OCI-LY1 (cell line): ENCODE measurements around the gene DNM2.
A peak's percentile ranks its signal among the peaks of the same experiment; 100 is the strongest.
"Not testable (repeated sequence)": the region's sequence is repeated elsewhere in the genome, so short reads cannot be mapped to it uniquely, and the experiment has no call there.

Experiments used
- H2AFZ ChIP-seq: fragments of 200-600 bp; sonication (generic), shearing (Covaris generic); 2 replicates; pipeline ENCODE4 v1.6.0; 2014; ENCODE audit warnings: antibody characterized with exemption, mild to moderate bottlenecking, low read length
- H3F3A ChIP-seq: fragments of 200-600 bp; sonication (generic), shearing (Covaris generic); 2 replicates; pipeline ENCODE4 v1.6.0; 2014; ENCODE audit warnings: mild to moderate bottlenecking, antibody characterized with exemption, low read length, moderate library complexity; ENCODE audit not compliant: insufficient read depth
- H3K27ac ChIP-seq: fragments of 200-600 bp; sonication (generic); 2 replicates; pipeline ENCODE4 v1.5.1; 2014; ENCODE audit warnings: low read length, mixed run types, mild to moderate bottlenecking, low read depth; ENCODE audit not compliant: poor library complexity, severe bottlenecking
- H3K27me3 ChIP-seq: fragments of 200-600 bp; sonication (generic); 2 replicates; pipeline ENCODE4 v1.6.0; 2014; ENCODE audit warnings: antibody characterized with exemption, mild to moderate bottlenecking, low read length, moderate library complexity; ENCODE audit not compliant: insufficient read depth
- H3K36me3 ChIP-seq: fragments of 200-600 bp; sonication (generic); 2 replicates; pipeline ENCODE4 v1.6.1; 2014; ENCODE audit warnings: mild to moderate bottlenecking, antibody characterized with exemption, low read length, moderate library complexity, mixed read lengths; ENCODE audit not compliant: insufficient read depth
- H3K4me1 ChIP-seq: fragments of 200-600 bp; sonication (generic); 2 replicates; pipeline ENCODE4 v1.5.1; 2014; ENCODE audit warnings: mild to moderate bottlenecking, low read length, moderate library complexity; ENCODE audit not compliant: insufficient read depth, severe bottlenecking
- H3K4me2 ChIP-seq: fragments of 200-600 bp; sonication (generic), shearing (Covaris generic); 2 replicates; pipeline ENCODE4 v1.6.1; 2014; ENCODE audit warnings: low read length
- H3K4me3 ChIP-seq: fragments of 200-600 bp; sonication (generic); 2 replicates; pipeline ENCODE4 v1.5.1; 2014; ENCODE audit warnings: low read length, low read depth, mild to moderate bottlenecking, mixed read lengths; ENCODE audit not compliant: poor library complexity, severe bottlenecking
- H3K79me2 ChIP-seq: fragments of 200-600 bp; shearing (Covaris generic); 2 replicates; pipeline ENCODE4 v1.6.1; 2016; ENCODE audit warnings: mixed run types, low read length, mixed read lengths; ENCODE audit not compliant: insufficient read depth
- H3K9ac ChIP-seq: fragments of 200-600 bp; sonication (generic), shearing (Covaris generic); 2 replicates; pipeline ENCODE4 v1.6.1; 2014; ENCODE audit warnings: mild to moderate bottlenecking, low read length, mixed read lengths
- H3K9me2 ChIP-seq: fragments of 200-600 bp; sonication (generic), shearing (Covaris generic); 2 replicates; pipeline ENCODE4 v1.6.1; 2014; ENCODE audit warnings: low read depth, mild to moderate bottlenecking, low read length, mixed read lengths
- H3K9me3 ChIP-seq: fragments of 200-600 bp; shearing (Covaris generic); 2 replicates; pipeline ENCODE4 v1.6.1; 2014; ENCODE audit warnings: low read length, mixed read lengths
- H4K20me1 ChIP-seq: fragments of 200-600 bp; sonication (generic), shearing (Covaris generic); 2 replicates; pipeline ENCODE4 v1.6.0; 2016; ENCODE audit warnings: mild to moderate bottlenecking, low read length; ENCODE audit not compliant: insufficient read depth
- CTCF ChIP-seq: fragments of 200-600 bp; sonication (generic), shearing (Covaris generic); IDR thresholded peaks from 2 replicates; pipeline ENCODE4 v1.5.1; 2017; ENCODE audit warnings: mild to moderate bottlenecking, antibody characterized with exemption, low read length, moderate library complexity, mixed read lengths
- EZH2 ChIP-seq: fragments of 200-600 bp; sonication (generic), shearing (Covaris generic); IDR thresholded peaks from 2 replicates; pipeline ENCODE4 v1.8.0; 2017; ENCODE audit warnings: borderline replicate concordance, mixed run types, mild to moderate bottlenecking, antibody characterized with exemption, low read length, moderate library complexity, mixed read lengths

Gene DNM2

GRCh38 chr19:10835089-10835753, 117.3 kb downstream of the DNM2 start:
- H3K79me2 ChIP-seq = no peaks in the 10 kb centered on the region
- H3K9me2 ChIP-seq = no peaks in the 10 kb centered on the region
- no peak overlapping the region for H3K27ac ChIP-seq
- peak overlapping the region; percentile 69 for H3K4me3 ChIP-seq
- H3K4me1 ChIP-seq = peaks cover 9% of the 10 kb centered on the region
- no peak overlapping the region for H2AFZ ChIP-seq
- H3K36me3 ChIP-seq = peaks cover 24% of the 10 kb centered on the region
- no peaks in the 10 kb centered on the region for H4K20me1 ChIP-seq
- peak overlapping the region; percentile 27 for H3K4me2 ChIP-seq
- no peaks in the 10 kb centered on the region for H3K27me3 ChIP-seq
- H3K9me3 ChIP-seq = no peaks in the 10 kb centered on the region; the same call in 1 of the 2 replicates
- no peak for TF ChIP-seq EZH2
- no peak for TF ChIP-seq CTCF
- no peak overlapping the region for H3K9ac ChIP-seq
- no peaks in the 10 kb centered on the region for H3F3A ChIP-seq

GRCh38 chr19:10835754-10836478, 118.0 kb downstream of the DNM2 start, which contains the start of gene TMED1:
Gene TMED1 (minus strand): TSS chr19:10836212. CDS start chr19:10836191, 21 bp downstream.
- Histone ChIP-seq H3K9me2 (no peaks in the 10 kb centered on the region), H3F3A (no peaks in the 10 kb centered on the region), H3K4me3 (peak within 1 kb of the TSS; percentile 69), H3K36me3 (peaks cover 19% of the 10 kb centered on the region), H3K9ac (peak within 1 kb of the TSS; percentile 84), H2AFZ (peak within 1 kb of the TSS; percentile 16), H3K9me3 (no peaks in the 10 kb centered on the region; the same call in 1 of the 2 replicates), H3K4me2 (peak within 1 kb of the TSS; percentile 69), H4K20me1 (no peaks in the 10 kb centered on the region), H3K27me3 (no peaks in the 10 kb centered on the region), H3K4me1 (peaks cover 9% of the 10 kb centered on the region), H3K27ac (peak within 1 kb of the TSS; percentile 91), H3K79me2 (no peaks in the 10 kb centered on the region)
- no peak for TF ChIP-seq EZH2
- TF ChIP-seq CTCF = peak; percentile 14; the same call in 1 of the 2 replicates

- peak overlapping the region; percentile 91 for H3K27ac ChIP-seq
- H3K79me2 ChIP-seq = no peaks in the 10 kb centered on the region
- H4K20me1 ChIP-seq = no peaks in the 10 kb centered on the region
- H3F3A ChIP-seq = no peaks in the 10 kb centered on the region
- H3K9me2 ChIP-seq = no peaks in the 10 kb centered on the region
- TF ChIP-seq EZH2 (no peak), CTCF (no peak)
- H3K36me3 ChIP-seq = peaks cover 19% of the 10 kb centered on the region
- peaks cover 9% of the 10 kb centered on the region for H3K4me1 ChIP-seq
- peak overlapping the region; percentile 69 for H3K4me2 ChIP-seq
- H3K27me3 ChIP-seq = no peaks in the 10 kb centered on the region
- peak overlapping the region; percentile 69 for H3K4me3 ChIP-seq
- H3K9ac ChIP-seq = peak overlapping the region; percentile 84
- no peaks in the 10 kb centered on the region; the same call in 1 of the 2 replicates for H3K9me3 ChIP-seq
- peak overlapping the region; percentile 16 for H2AFZ ChIP-seq
Measured at GRCh38 chr19:10836479-10837330, 118.8 kb downstream of the DNM2 start.

- H3F3A ChIP-seq, H3K9me3 ChIP-seq, H3K4me2 ChIP-seq, H3K79me2 ChIP-seq, H2AFZ ChIP-seq, H3K4me3 ChIP-seq, H3K4me1 ChIP-seq, H3K27me3 ChIP-seq, H3K27ac ChIP-seq, H3K9me2 ChIP-seq, H3K9ac ChIP-seq, H4K20me1 ChIP-seq: not testable (repeated sequence)
- H3K36me3 ChIP-seq = peaks cover 11% of the 10 kb centered on the region
Measured at GRCh38 chr19:10837649-10838048, 119.8 kb downstream of the DNM2 start.
